ENCODE data around the gene IFITM10.

Gene IFITM10

GRCh38 chr11:1708716-1709115 is 41.7 kb downstream of the IFITM10 start:
- H3K27me3 Mint-ChIP-seq = peaks cover 38% of the 10 kb centered on the region
- no peaks in the 10 kb centered on the region for H3K4me1 Mint-ChIP-seq
- no peak for DNase-seq (ENCODE audit: low spot score in 2 of 2)
- H3K9me3 Mint-ChIP-seq = no peaks in the 10 kb centered on the region
- H3K36me3 Mint-ChIP-seq (ENCODE audit: insufficient read depth) = peaks cover 2% of the 10 kb centered on the region
- H3K27ac Mint-ChIP-seq (ENCODE audit: low read depth) = peak overlapping the region; percentile 27
- no peak for ATAC-seq (replicated peaks; ENCODE audit: extremely low read depth, poor library complexity, severe bottlenecking)
- no peak overlapping the region for H3K4me3 Mint-ChIP-seq

GRCh38 chr11:1707751-1708150 is 42.6 kb downstream of the IFITM10 start:
- no peak overlapping the region for H3K27ac Mint-ChIP-seq (ENCODE audit: low read depth)
- H3K27me3 Mint-ChIP-seq = peaks cover 35% of the 10 kb centered on the region

GRCh38 chr11:1706634-1707400 is 43.6 kb downstream of the IFITM10 start:
- no peak for ATAC-seq (replicated peaks; ENCODE audit: extremely low read depth, poor library complexity, severe bottlenecking)

More at GRCh38 chr11:1707751-1708150, 42.6 kb downstream of the IFITM10 start:
- no peak for DNase-seq (ENCODE audit: low spot score in 2 of 2)
- peaks cover 2% of the 10 kb centered on the region for H3K36me3 Mint-ChIP-seq (ENCODE audit: insufficient read depth)
- H3K4me1 Mint-ChIP-seq = no peaks in the 10 kb centered on the region
- no peak for ATAC-seq (replicated peaks; ENCODE audit: extremely low read depth, poor library complexity, severe bottlenecking)
- H3K4me3 Mint-ChIP-seq = no peak overlapping the region
- H3K9me3 Mint-ChIP-seq = no peaks in the 10 kb centered on the region

GRCh38 chr11:1705126-1706052 is 45.0 kb downstream of the IFITM10 start:
- no peak for ATAC-seq (replicated peaks; ENCODE audit: extremely low read depth, poor library complexity, severe bottlenecking)
- peaks cover 34% of the 10 kb centered on the region for H3K27me3 Mint-ChIP-seq
- H3K4me3 Mint-ChIP-seq = no peak overlapping the region
- no peak for DNase-seq (ENCODE audit: low spot score in 2 of 2)
- H3K9me3 Mint-ChIP-seq = no peaks in the 10 kb centered on the region
- H3K4me1 Mint-ChIP-seq = peaks cover 11% of the 10 kb centered on the region
- H3K27ac Mint-ChIP-seq (ENCODE audit: low read depth) = no peak overlapping the region
- peaks cover 2% of the 10 kb centered on the region for H3K36me3 Mint-ChIP-seq (ENCODE audit: insufficient read depth)

More at GRCh38 chr11:1706634-1707400, 43.6 kb downstream of the IFITM10 start:
- DNase-seq (ENCODE audit: low spot score in 2 of 2) = no peak
- no peaks in the 10 kb centered on the region for H3K9me3 Mint-ChIP-seq
- H3K4me3 Mint-ChIP-seq = no peak overlapping the region
- H3K36me3 Mint-ChIP-seq (ENCODE audit: insufficient read depth) = peaks cover 2% of the 10 kb centered on the region
- peaks cover 36% of the 10 kb centered on the region for H3K27me3 Mint-ChIP-seq
- no peaks in the 10 kb centered on the region for H3K4me1 Mint-ChIP-seq
- H3K27ac Mint-ChIP-seq (ENCODE audit: low read depth) = no peak overlapping the region

- Mint-ChIP-seq H3K27me3 (peaks cover 21% of the 10 kb centered on the region), H3K9me3 (no peaks in the 10 kb centered on the region), H3K4me1 (peaks cover 14% of the 10 kb centered on the region), H3K36me3 (ENCODE audit: insufficient read depth) (no peaks in the 10 kb centered on the region), H3K27ac (ENCODE audit: low read depth) (no peak overlapping the region), H3K4me3 (no peak overlapping the region)
- ATAC-seq (replicated peaks; ENCODE audit: extremely low read depth, poor library complexity, severe bottlenecking) = no peak
- DNase-seq (ENCODE audit: low spot score in 2 of 2) = no peak
These were observed 47.2 kb downstream of the IFITM10 start for GRCh38 chr11:1703146-1703545.

- Mint-ChIP-seq H3K4me3 (no peak overlapping the region), H3K4me1 (peaks cover 14% of the 10 kb centered on the region), H3K9me3 (no peaks in the 10 kb centered on the region), H3K27ac (ENCODE audit: low read depth) (no peak overlapping the region), H3K36me3 (ENCODE audit: insufficient read depth) (no peaks in the 10 kb centered on the region), H3K27me3 (peaks cover 22% of the 10 kb centered on the region)
- DNase-seq (ENCODE audit: low spot score in 2 of 2) (no peak), ATAC-seq (replicated peaks; ENCODE audit: extremely low read depth, poor library complexity, severe bottlenecking) (no peak)
These were observed 47.9 kb downstream of the IFITM10 start for GRCh38 chr11:1702506-1702905.

- no peak overlapping the region for H3K27ac Mint-ChIP-seq (ENCODE audit: low read depth)
- no peak for DNase-seq (ENCODE audit: low spot score in 2 of 2)
These were observed 49.1 kb downstream of the IFITM10 start for GRCh38 chr11:1701091-1701807.

GRCh38 chr11:1699771-1700170 is 50.6 kb downstream of the IFITM10 start:
- no peaks in the 10 kb centered on the region for H3K9me3 Mint-ChIP-seq

More at GRCh38 chr11:1701091-1701807, 49.1 kb downstream of the IFITM10 start:
- peaks cover 14% of the 10 kb centered on the region for H3K4me1 Mint-ChIP-seq
- no peak overlapping the region for H3K4me3 Mint-ChIP-seq
- H3K36me3 Mint-ChIP-seq (ENCODE audit: insufficient read depth) = no peaks in the 10 kb centered on the region
- ATAC-seq (replicated peaks; ENCODE audit: extremely low read depth, poor library complexity, severe bottlenecking) = peak; percentile 28
- H3K9me3 Mint-ChIP-seq = no peaks in the 10 kb centered on the region
- peaks cover 17% of the 10 kb centered on the region for H3K27me3 Mint-ChIP-seq

GRCh38 chr11:1696608-1697570 is 53.5 kb downstream of the IFITM10 start, which contains the start of gene KRTAP5-6:
TSS of gene KRTAP5-6 (plus strand) at chr11:1697195. CDS start at chr11:1697246, 51 bp downstream.
- Mint-ChIP-seq H3K36me3 (ENCODE audit: insufficient read depth) (peaks cover 2% of the 10 kb centered on the region), H3K9me3 (no peaks in the 10 kb centered on the region), H3K27me3 (peaks cover 39% of the 10 kb centered on the region), H3K4me3 (no peak within 1 kb of the TSS), H3K27ac (ENCODE audit: low read depth) (peak within 1 kb of the TSS; percentile 60), H3K4me1 (peaks cover 25% of the 10 kb centered on the region)
- DNase-seq (ENCODE audit: low spot score in 2 of 2) (no peak), ATAC-seq (replicated peaks; ENCODE audit: extremely low read depth, poor library complexity, severe bottlenecking) (no peak)

More at GRCh38 chr11:1699771-1700170, 50.6 kb downstream of the IFITM10 start:
- H3K4me3 Mint-ChIP-seq = no peak overlapping the region
- H3K4me1 Mint-ChIP-seq = peaks cover 14% of the 10 kb centered on the region
- DNase-seq (ENCODE audit: low spot score in 2 of 2) (no peak), ATAC-seq (replicated peaks; ENCODE audit: extremely low read depth, poor library complexity, severe bottlenecking) (no peak)
- no peaks in the 10 kb centered on the region for H3K36me3 Mint-ChIP-seq (ENCODE audit: insufficient read depth)
- no peak overlapping the region for H3K27ac Mint-ChIP-seq (ENCODE audit: low read depth)
- peaks cover 30% of the 10 kb centered on the region for H3K27me3 Mint-ChIP-seq

GRCh38 chr11:1695548-1696108 is 54.8 kb downstream of the IFITM10 start:
- Mint-ChIP-seq H3K4me3 (no peak overlapping the region), H3K27me3 (peaks cover 48% of the 10 kb centered on the region), H3K9me3 (no peaks in the 10 kb centered on the region), H3K4me1 (peaks cover 16% of the 10 kb centered on the region), H3K36me3 (ENCODE audit: insufficient read depth) (peaks cover 2% of the 10 kb centered on the region), H3K27ac (ENCODE audit: low read depth) (no peak overlapping the region)
- ATAC-seq (replicated peaks; ENCODE audit: extremely low read depth, poor library complexity, severe bottlenecking) = no peak
- DNase-seq (ENCODE audit: low spot score in 2 of 2) = no peak

GRCh38 chr11:1694846-1695547 is 55.4 kb downstream of the IFITM10 start:
- Mint-ChIP-seq H3K36me3 (ENCODE audit: insufficient read depth) (peaks cover 4% of the 10 kb centered on the region), H3K4me1 (peaks cover 10% of the 10 kb centered on the region), H3K4me3 (no peak overlapping the region), H3K9me3 (no peaks in the 10 kb centered on the region), H3K27ac (ENCODE audit: low read depth) (no peak overlapping the region), H3K27me3 (peaks cover 55% of the 10 kb centered on the region)
- DNase-seq (ENCODE audit: low spot score in 2 of 2) = no peak
- no peak for ATAC-seq (replicated peaks; ENCODE audit: extremely low read depth, poor library complexity, severe bottlenecking)
